Mesothelial cell of epicardium (in vitro differentiated cells): Measurements from ENCODE around the gene PYROXD2. TPM values are rescaled to one million over a fixed set of nuclear protein-coding genes. Genes with fewer than 3 reads are reported as not detected.

Source experiments
- DNase-seq, 2 experiments: peaks; one replicate each; pipeline ENCODE4 v3.0.0; 2021; ENCODE audit warnings: low spot score in 2 of 2; ENCODE audit not compliant: unreplicated experiment in 2 of 2
- H3K27ac Mint-ChIP-seq: 2 replicates; pipeline ENCODE4 v1.8.0; 2021; ENCODE audit warnings: mixed read lengths
- H3K27me3 Mint-ChIP-seq: 2 replicates; pipeline ENCODE4 v1.8.0; 2021; ENCODE audit warnings: low read depth, mixed read lengths
- H3K36me3 Mint-ChIP-seq: 2 replicates; pipeline ENCODE4 v1.8.0; 2021; ENCODE audit warnings: mixed read lengths
- H3K4me1 Mint-ChIP-seq: 2 replicates; pipeline ENCODE4 v1.8.0; 2021; ENCODE audit warnings: mixed read lengths
- H3K4me3 Mint-ChIP-seq: 2 replicates; pipeline ENCODE4 v1.8.0; 2021; ENCODE audit warnings: mild to moderate bottlenecking, moderate library complexity, mixed read lengths
- H3K9me3 Mint-ChIP-seq: 2 replicates; pipeline ENCODE4 v1.8.0; 2021; ENCODE audit warnings: mixed read lengths
- CTCF ChIP-seq: fragments of 200-600 bp; sonication (generic); IDR thresholded peaks from one replicate; pipeline ENCODE4 v1.5.0; 2021; ENCODE audit warnings: antibody characterized with exemption; ENCODE audit not compliant: unreplicated experiment
- total RNA-seq: library from RNA; stranded (reverse); gene quantifications from 3 replicates; pipeline ENCODE4 v1.2.1, GENCODE V29; 2021

PYROXD2 gene
- total RNA-seq, 1 donor from 2014 or later: 31.9 TPM

GRCh38 chr10:98420786-98421185, 5.8 kb upstream of the PYROXD2 start:
- no peaks in the 10 kb centered on the region for H3K27me3 Mint-ChIP-seq
- no peak for DNase-seq
- H3K4me1 Mint-ChIP-seq: peaks cover 3% of the 10 kb centered on the region
- H3K4me3 Mint-ChIP-seq: no peak overlapping the region
- TF ChIP-seq CTCF: no peak
- peaks cover 4% of the 10 kb centered on the region for H3K36me3 Mint-ChIP-seq
- no peak overlapping the region for H3K27ac Mint-ChIP-seq
- no peaks in the 10 kb centered on the region for H3K9me3 Mint-ChIP-seq

- TF ChIP-seq CTCF: no peak
- Mint-ChIP-seq H3K36me3 (peaks cover 4% of the 10 kb centered on the region), H3K27me3 (no peaks in the 10 kb centered on the region), H3K4me3 (no peak overlapping the region), H3K27ac (no peak overlapping the region), H3K4me1 (peaks cover 13% of the 10 kb centered on the region), H3K9me3 (no peaks in the 10 kb centered on the region)
- DNase-seq: no peak
Measured at GRCh38 chr10:98419469-98420261, 4.7 kb upstream of the PYROXD2 start.

- H3K27me3 Mint-ChIP-seq: no peaks in the 10 kb centered on the region
- no peaks in the 10 kb centered on the region for H3K9me3 Mint-ChIP-seq
- H3K27ac Mint-ChIP-seq: no peak overlapping the region
- TF ChIP-seq CTCF: no peak
- no peak overlapping the region for H3K4me3 Mint-ChIP-seq
- peaks cover 20% of the 10 kb centered on the region for H3K4me1 Mint-ChIP-seq
- no peak for DNase-seq
- H3K36me3 Mint-ChIP-seq: peaks cover 4% of the 10 kb centered on the region
Measured at GRCh38 chr10:98418665-98419468, 3.9 kb upstream of the PYROXD2 start.

- Mint-ChIP-seq H3K27ac (no peak overlapping the region), H3K4me1 (peaks cover 20% of the 10 kb centered on the region), H3K36me3 (peaks cover 4% of the 10 kb centered on the region), H3K4me3 (no peak overlapping the region), H3K27me3 (no peaks in the 10 kb centered on the region), H3K9me3 (no peaks in the 10 kb centered on the region)
- TF ChIP-seq CTCF: no peak
- DNase-seq: no peak
Measured at GRCh38 chr10:98417973-98418664, 3.1 kb upstream of the PYROXD2 start.

- Mint-ChIP-seq H3K4me3 (no peak overlapping the region), H3K36me3 (peaks cover 4% of the 10 kb centered on the region), H3K9me3 (no peaks in the 10 kb centered on the region), H3K27ac (no peak overlapping the region), H3K4me1 (peaks cover 22% of the 10 kb centered on the region), H3K27me3 (no peaks in the 10 kb centered on the region)
- TF ChIP-seq CTCF: no peak
- DNase-seq: no peak
Measured at GRCh38 chr10:98417481-98417959, 2.5 kb upstream of the PYROXD2 start.
